GM21786 (cell line): ENCODE measurements around the gene TTC39B.
"Not testable (repeated sequence)": the region's sequence is repeated elsewhere in the genome, so short reads cannot be mapped to it uniquely, and the experiment has no call there.

Experiments used
- ATAC-seq: cut with Tn5 transposase; IDR thresholded peaks from one replicate; pipeline ENCODE4 v1.9.1; 2021; ENCODE audit not compliant: unreplicated experiment

Gene TTC39B

GRCh38 chr9:15268782-15269181 is 38.2 kb downstream of the TTC39B start:
- no peak for ATAC-seq

- no peak for ATAC-seq
Measured at GRCh38 chr9:15268317-15268716, 38.7 kb downstream of the TTC39B start.

GRCh38 chr9:15264918-15265317 is 42.1 kb downstream of the TTC39B start:
- no peak for ATAC-seq

GRCh38 chr9:15262581-15262980 is 44.4 kb downstream of the TTC39B start:
- ATAC-seq: no peak

- no peak for ATAC-seq
Measured at GRCh38 chr9:15256426-15256825, 50.6 kb downstream of the TTC39B start.

GRCh38 chr9:15253786-15254185 is 53.2 kb downstream of the TTC39B start:
- no peak for ATAC-seq

- no peak for ATAC-seq
Measured at GRCh38 chr9:15253197-15253596, 53.8 kb downstream of the TTC39B start.

- no peak for ATAC-seq
Measured at GRCh38 chr9:15249981-15250380, 57.0 kb downstream of the TTC39B start.

GRCh38 chr9:15249042-15249818 is 57.8 kb downstream of the TTC39B start:
- no peak for ATAC-seq

- ATAC-seq: no peak
Measured at GRCh38 chr9:15248621-15249020, 58.4 kb downstream of the TTC39B start.

- no peak for ATAC-seq
Measured at GRCh38 chr9:15248081-15248480, 58.9 kb downstream of the TTC39B start.

GRCh38 chr9:15246708-15247107 is 60.3 kb downstream of the TTC39B start:
- no peak for ATAC-seq

- no peak for ATAC-seq
Measured at GRCh38 chr9:15246243-15246642, 60.8 kb downstream of the TTC39B start.

GRCh38 chr9:15244001-15244441 is 63.0 kb downstream of the TTC39B start:
- ATAC-seq: no peak

GRCh38 chr9:15243081-15243480 is 63.9 kb downstream of the TTC39B start:
- no peak for ATAC-seq

GRCh38 chr9:15240927-15241326 is 66.1 kb downstream of the TTC39B start:
- no peak for ATAC-seq

GRCh38 chr9:15239816-15240215 is 67.2 kb downstream of the TTC39B start:
- ATAC-seq: no peak

GRCh38 chr9:15238646-15239045 is 68.4 kb downstream of the TTC39B start:
- ATAC-seq: no peak

GRCh38 chr9:15235658-15236057 is 71.4 kb downstream of the TTC39B start:
- ATAC-seq: no peak

GRCh38 chr9:15233941-15234490 is 73.0 kb downstream of the TTC39B start:
- not testable (repeated sequence) for ATAC-seq

GRCh38 chr9:15232706-15233280 is 74.2 kb downstream of the TTC39B start:
- not testable (repeated sequence) for ATAC-seq
